Astrocyte of the spinal cord (primary cell): Measurements from ENCODE around the gene CREB1.

ENCODE experiments used
- DNase-seq: peaks from one replicate; pipeline ENCODE4 v3.0.0; 2011; ENCODE audit warnings: low read depth, low spot score
- H3K4me3 ChIP-seq: 2 replicates; pipeline ENCODE4 v1.5.1; 2011; ENCODE audit warnings: low read depth, mild to moderate bottlenecking, low read length, moderate library complexity
- CTCF ChIP-seq: IDR thresholded peaks from 2 replicates; pipeline ENCODE4 v1.5.1; 2012; ENCODE audit warnings: low read depth, mild to moderate bottlenecking, low read length, inconsistent platforms
- in situ Hi-C: cut with HindIII; loops from 2 replicates; pipeline ENCODE4 v1.10.0; 2017; ENCODE audit warnings: low sequenced_read_pairs

The CREB1 gene

GRCh38 chr2:207614824-207615223 is 85.1 kb downstream of the CREB1 start:
- in situ Hi-C loops: no loop called here
- DNase-seq: no peak
- TF ChIP-seq CTCF: no peak
- no peak overlapping the region for H3K4me3 ChIP-seq

GRCh38 chr2:207616185-207616584 is 86.4 kb downstream of the CREB1 start:
- no peak overlapping the region for H3K4me3 ChIP-seq
- in situ Hi-C loops: no loop called here
- DNase-seq: peak; percentile 57
- no peak for TF ChIP-seq CTCF

GRCh38 chr2:207617011-207617671 is 87.4 kb downstream of the CREB1 start:
- no peak overlapping the region for H3K4me3 ChIP-seq
- no peak for TF ChIP-seq CTCF
- peak; percentile 91 for DNase-seq
- in situ Hi-C loops: no loop called here

GRCh38 chr2:207619764-207620203 is 90.0 kb downstream of the CREB1 start:
- TF ChIP-seq CTCF: no peak
- in situ Hi-C loops: no loop called here
- H3K4me3 ChIP-seq: no peak overlapping the region
- no peak for DNase-seq

GRCh38 chr2:207621501-207622039 is 91.8 kb downstream of the CREB1 start:
- DNase-seq: no peak
- H3K4me3 ChIP-seq: no peak overlapping the region
- TF ChIP-seq CTCF: no peak
- in situ Hi-C loops: no loop called here

- DNase-seq: peak; percentile 77
Observed at GRCh38 chr2:207624185-207625013, 94.6 kb downstream of the CREB1 start.

More at GRCh38 chr2:207624185-207625013, 94.6 kb downstream of the CREB1 start:
- TF ChIP-seq CTCF: no peak
- in situ Hi-C loops: no loop called here
- peak overlapping the region; percentile 64 for H3K4me3 ChIP-seq
